Neural progenitor cell (in vitro differentiated cells): ENCODE results near the gene MRGPRG.

Source experiments
- CTCF ChIP-seq: fragments of 200-600 bp; sonication (generic); IDR thresholded peaks from 2 replicates; pipeline ENCODE4 v1.5.1; 2017; ENCODE audit warnings: antibody characterized with exemption, mild to moderate bottlenecking
- EZH2phosphoT487 ChIP-seq: fragments of 200-600 bp; sonication (generic); IDR thresholded peaks from 2 replicates; pipeline ENCODE4 v1.6.1; 2017; ENCODE audit warnings: antibody characterized with exemption

GRCh38 chr11:3214420-3214699, 4.3 kb downstream of the MRGPRG start:
- TF ChIP-seq CTCF, result no peak
- TF ChIP-seq EZH2phosphoT487, result no peak
